NCI-H128 (cell line): ENCODE measurements around the gene RIPPLY1.

Experiments used
- DNase-seq: peaks from one replicate; lab custom pipeline; 2025; ENCODE audit not compliant: unreplicated experiment; lab: John Stamatoyannopoulos, UW

RIPPLY1 gene, protein sequence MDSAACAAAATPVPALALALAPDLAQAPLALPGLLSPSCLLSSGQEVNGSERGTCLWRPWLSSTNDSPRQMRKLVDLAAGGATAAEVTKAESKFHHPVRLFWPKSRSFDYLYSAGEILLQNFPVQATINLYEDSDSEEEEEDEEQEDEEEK

DNA sequence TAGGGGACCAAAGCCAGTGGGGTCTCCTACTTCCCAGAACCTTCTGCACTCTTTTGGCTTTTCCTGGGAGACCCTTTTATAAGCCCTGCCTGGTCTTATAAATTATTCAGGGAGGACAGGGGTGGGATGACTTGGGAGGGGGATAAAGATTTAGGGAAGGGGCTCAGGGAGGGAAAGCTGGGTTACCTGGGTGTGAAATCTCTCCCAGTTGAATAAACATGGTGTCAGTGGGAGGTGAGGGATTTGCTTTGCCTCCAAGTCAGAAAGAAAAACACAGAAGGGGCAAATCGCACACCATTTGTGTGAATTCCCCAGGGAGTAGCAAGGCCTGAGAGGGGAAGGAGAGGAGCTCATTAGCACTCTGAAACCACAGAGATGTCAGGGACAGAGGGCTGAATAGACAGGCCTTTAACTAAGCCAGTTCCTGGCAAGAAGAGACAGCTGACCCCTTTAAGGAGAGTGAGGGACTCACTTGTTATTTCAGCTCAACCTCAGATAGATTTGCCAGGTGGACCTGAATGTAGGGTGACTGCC lies at the start of gene RIPPLY1:
Gene RIPPLY1, minus strand, starts transcription at position 51 of the 534 bp plus-strand sequence. CDS start 54 bp downstream, outside the sequence.
- no peak for DNase-seq

DNA sequence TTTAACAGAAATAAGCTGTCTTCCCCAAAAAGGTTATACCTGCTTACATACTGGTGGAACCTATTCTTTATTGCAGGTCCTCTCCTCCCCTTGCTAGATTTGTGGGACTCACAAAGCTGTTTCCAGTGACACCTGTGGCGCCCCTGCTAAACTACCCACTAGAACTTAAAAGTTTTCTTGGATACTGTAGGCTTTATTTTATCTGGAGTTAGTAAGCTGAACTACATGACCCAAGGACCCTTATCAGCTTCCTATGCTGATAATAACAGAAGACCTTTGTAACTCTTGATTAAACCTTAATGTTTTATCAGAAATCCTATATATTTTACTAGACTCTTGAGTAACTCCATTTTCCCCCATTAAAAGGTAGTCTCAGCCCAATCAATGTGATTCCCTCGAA lies 49.4 kb upstream of the RIPPLY1 start:
- DNase-seq = no peak

DNA sequence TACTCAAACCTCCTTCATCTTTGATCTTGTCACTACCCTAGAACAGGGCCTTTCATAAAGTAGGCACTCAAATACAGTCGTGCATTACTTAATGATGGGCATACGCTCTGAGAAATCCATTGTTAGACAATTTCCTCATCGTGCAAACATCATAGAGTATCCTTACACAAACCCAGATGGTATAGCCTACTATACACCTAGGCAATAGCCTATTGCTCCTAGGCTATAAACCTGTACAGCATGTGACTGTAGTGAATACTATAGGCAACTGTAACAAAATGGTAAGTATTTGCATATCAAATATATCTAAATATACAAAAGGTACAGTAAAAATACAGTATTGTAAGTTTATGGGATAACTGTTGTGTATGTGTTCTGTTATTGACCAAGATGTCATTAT lies 48.9 kb upstream of the RIPPLY1 start:
- DNase-seq = no peak

DNA sequence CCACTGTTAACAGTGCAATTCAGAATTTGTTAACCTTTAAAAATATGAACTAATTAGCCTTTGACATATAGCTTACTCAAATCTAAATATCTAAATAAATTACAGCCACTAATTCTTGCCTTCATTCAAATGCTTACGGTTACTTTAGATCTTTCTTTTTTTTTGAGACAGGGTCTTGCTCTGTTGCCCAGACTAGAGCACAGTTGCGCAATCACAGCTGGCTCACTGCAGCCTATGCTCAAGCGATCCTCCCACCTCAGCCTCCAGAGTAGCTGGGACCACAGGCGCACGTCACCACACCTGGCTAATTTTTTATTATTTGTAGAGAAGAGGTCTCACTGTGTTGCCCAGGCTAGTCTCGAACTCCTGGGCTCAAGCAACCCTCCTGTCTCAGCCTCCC lies 48.1 kb upstream of the RIPPLY1 start:
- no peak for DNase-seq

DNA sequence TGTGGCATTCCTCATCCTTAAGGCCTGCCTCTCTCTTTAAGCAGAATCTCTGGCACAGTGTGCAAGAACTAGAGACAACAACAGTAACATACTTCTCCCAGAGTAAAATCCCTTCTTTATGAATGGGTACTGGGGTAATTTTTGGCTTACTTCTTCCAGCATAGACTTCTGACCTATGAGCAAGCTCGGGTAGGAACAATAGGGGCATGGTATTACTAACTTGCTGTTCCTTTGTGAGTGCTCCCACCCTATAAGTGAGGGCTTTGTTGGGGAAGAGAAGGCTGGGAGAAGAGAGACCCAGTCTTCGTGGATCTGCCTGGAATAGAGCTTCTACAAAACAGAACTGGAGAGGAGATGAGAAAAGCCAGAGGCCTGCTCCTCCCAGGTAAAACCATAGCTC lies 47.2 kb upstream of the RIPPLY1 start:
- DNase-seq = no peak

DNA sequence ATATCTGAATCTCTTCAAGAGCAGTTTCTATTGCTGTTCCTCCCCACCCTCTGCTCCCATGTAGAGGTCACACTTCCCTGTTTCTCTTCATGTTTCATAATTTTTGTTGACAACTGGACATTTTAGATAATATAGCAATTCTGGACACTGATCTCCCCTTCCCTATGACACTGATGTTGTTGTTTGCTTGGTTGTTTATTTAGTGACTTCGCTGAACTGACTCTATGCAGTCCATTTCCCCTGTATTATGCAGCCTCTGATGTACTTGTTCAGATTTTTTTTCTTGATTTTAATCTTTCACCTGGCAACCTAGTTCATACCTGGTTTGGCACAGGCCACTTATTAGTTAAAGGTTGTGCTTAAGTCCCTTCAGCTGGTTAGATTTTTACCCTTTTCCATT lies 46.2 kb upstream of the RIPPLY1 start:
- DNase-seq = no peak

DNA sequence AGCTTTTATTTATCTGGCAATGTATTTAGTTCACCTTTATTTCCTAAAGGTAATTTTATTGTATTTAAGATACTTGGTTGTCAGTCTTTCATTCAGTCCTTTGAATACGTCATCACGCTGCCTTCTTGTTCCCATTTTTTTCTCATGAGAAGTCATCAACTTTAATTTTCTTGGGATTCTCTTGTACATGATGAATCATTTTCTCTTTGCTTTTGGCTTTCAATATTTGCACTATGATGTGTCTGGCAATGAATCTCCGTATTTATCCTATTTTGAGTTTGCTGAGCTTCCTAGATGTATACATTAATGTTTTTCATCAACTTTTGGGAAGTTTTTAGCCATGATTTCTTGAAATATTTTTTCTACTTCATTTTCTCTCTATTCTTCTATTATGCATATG lies 45.5 kb upstream of the RIPPLY1 start:
- DNase-seq = no peak

DNA sequence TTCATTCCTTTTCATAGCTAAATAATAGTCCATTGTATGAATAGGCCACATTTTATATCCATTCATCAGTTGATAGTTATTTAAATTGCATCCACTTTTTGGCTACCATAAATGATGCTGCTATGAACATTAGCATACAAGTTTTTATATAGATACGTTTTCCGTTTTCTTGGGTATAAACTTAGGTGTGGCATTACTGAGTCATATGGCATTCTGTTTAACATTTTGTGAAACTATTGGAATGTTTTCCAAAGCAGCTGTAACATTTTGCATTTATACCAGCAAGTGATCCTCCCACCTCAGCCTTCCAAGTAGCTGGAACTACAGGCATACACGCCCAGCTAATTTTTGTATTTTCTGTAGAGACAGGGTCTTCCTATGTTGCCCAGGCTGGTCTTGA lies 43.3 kb upstream of the RIPPLY1 start:
- DNase-seq = no peak

DNA sequence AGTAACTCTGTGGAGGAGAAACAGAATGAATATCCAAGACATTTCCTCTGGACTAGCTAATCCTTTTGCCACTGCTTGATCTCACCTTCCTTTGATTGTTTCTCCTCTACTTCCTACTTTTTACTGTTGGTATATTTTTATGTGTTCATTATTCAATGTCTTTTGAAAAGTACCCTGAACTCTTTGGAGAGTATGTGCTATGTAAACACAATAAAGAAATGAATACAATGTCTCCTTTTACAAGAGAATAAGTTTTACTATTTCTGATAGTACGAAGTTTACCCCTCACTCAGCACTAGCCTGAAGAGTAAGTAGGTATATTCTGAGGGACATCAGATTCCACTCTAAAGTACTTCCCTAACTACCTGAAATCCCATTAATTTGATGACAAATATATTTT lies 36.9 kb upstream of the RIPPLY1 start:
- no peak for DNase-seq

DNA sequence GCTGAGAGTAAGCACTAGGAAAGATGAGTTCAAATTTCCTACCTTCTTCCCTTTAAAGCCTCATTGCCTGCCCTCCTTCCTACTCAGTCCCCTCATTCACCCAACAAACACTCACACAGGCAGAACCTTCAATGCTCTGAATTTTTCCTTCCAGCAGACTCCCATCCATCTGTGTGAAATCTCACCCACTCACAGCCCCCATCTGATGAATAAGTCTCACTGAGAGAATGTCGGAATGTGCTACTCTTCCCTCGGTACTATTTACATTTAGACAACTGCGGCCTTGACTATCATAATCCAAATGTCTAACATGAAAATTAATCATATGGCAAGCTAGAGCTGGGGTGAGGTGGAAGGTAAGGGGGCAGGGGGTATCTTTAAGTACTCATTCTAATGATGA lies 36.4 kb upstream of the RIPPLY1 start:
- no peak for DNase-seq

DNA sequence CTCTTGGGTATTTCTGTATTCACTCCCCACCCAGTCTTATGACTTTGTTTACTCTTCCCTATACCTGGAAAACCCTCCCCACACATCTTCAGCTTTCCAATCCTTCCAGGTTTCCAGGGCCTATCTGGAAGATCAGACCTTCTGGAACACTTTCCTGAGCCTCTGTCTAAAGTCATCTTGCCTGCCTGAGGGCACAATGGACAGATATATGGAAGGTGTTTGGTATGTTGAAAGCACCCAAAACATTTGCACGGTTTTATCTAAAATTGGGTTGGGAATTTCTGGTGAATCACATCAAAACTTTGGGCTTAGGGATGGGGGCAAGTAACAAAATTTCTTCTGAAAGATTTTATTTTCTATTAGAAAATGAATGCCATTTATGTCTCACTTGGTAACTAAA lies 33.1 kb upstream of the RIPPLY1 start:
- DNase-seq = no peak

DNA sequence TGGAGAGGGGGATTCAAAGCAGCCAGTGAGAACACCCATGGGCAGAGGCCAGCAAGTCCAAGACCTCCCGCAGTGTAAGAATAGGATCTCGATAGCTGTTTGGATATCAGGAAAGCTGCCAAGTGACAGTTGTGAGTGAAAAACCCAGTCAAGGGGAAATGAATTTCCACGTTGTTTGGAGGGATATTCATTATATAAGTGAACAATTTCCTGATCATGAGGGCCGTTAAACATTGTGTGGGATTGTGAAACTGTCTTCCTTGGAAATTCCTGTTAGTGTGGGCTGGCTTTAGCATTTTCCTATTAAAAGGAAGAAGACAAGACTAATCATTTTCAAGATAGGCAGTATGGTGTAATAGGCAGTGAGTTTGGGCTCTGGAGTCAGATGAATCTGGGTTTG lies 32.0 kb upstream of the RIPPLY1 start:
- DNase-seq = no peak

DNA sequence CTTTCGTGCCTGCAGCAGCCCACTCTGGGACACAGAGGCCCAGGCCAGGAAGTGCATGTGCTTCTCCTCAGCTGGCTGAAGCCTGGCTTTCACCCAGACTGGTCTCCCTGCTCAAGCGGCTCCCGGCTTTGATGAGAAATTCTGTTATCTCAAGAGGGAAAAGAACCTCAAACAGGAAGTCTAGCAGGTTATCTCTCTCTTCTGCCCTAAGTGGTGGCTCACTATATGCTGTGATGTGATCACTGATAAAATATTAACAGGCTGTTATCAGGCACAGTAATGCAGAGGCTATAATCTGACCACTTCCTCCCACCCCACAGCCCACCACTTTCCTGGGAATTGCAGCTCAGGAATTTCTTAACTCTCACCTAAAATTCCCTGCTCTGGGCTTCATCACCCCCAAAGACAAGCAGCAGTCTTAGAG lies 30.4 kb upstream of the RIPPLY1 start:
- DNase-seq = no peak

DNA sequence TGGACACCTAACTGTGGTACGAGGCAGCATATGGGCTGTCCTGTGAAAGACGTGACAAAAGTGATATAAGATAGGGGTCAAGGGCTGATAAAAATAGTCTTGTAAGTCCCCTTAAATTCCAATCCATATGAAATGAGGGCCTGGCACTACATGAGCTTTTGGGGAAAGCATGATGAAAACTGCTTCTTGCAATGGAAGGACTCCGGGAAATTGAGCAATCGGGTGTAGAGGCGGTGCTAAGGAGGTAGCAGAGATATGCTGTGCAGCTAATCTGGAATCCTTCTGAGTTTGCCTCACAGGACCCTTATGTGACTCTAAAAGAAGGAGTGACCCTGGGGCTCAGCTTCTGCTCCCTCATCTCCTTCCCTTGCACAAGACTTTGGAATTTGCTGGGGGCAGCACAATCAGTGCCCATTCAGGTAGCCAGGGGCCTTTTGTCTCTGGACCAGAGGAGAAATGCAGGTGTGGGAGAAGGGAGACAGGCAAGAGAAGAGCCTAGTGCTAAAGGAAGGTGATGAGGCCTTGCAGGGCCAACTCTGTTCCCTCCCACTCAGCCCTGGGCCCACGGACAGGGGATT lies 29.9 kb upstream of the RIPPLY1 start:
- no peak for DNase-seq

DNA sequence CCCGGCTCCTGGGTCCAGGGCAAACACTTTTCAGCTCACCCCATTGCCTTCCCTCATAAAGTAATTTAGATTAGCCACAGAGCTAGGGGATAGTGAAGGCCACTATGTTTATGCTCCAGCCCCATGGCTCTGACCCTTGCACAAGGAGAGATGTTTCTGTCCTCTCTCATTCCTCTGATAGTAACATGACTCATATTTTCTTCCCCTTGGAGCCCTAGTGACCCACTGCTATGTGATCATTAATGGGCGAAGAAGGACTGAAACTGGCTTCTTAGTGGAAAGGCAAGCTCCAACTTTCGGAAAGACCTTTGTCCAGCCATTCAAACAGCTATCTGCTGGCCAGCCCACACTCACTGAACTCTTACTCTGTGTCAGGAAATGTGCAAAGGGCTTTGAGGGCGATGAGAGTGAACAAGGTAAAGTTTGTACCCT lies 29.4 kb upstream of the RIPPLY1 start:
- DNase-seq = no peak

DNA sequence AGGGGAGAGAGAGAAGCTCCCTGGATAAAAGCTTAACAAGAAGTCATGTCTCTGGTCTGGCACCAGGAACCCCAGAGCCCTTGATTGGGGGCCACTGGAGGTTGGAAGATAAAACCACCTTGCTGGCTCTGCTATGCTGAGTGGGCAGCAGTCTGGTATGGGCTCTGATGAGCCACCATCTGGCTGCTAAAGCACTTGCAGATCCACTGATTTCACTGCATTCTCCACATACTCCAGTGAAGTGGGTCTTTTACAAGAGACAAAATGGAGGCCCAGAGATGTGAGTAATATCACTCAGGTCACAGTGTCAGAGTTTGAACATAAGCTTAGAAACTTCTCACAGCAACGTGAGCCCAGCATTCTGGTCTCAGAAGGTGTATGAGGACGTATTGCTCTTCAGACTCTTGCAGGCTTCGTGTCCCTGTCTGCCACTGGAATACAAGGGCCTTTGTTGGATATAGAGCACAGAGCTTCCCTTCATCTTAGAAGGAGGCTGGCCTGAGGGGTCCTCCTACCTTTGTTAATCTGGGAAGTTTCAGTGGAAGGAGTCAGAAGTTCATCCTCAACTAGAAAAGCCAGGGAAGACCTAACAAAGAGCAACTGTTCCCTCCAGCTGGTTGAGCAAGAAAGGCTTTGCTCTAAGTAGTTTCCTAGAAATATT lies 28.8 kb upstream of the RIPPLY1 start:
- DNase-seq = no peak

DNA sequence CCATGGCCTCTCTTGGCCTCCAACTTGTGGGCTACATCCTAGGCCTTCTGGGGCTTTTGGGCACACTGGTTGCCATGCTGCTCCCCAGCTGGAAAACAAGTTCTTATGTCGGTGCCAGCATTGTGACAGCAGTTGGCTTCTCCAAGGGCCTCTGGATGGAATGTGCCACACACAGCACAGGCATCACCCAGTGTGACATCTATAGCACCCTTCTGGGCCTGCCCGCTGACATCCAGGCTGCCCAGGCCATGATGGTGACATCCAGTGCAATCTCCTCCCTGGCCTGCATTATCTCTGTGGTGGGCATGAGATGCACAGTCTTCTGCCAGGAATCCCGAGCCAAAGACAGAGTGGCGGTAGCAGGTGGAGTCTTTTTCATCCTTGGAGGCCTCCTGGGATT lies 25.1 kb upstream of the RIPPLY1 start:
- DNase-seq = no peak

DNA sequence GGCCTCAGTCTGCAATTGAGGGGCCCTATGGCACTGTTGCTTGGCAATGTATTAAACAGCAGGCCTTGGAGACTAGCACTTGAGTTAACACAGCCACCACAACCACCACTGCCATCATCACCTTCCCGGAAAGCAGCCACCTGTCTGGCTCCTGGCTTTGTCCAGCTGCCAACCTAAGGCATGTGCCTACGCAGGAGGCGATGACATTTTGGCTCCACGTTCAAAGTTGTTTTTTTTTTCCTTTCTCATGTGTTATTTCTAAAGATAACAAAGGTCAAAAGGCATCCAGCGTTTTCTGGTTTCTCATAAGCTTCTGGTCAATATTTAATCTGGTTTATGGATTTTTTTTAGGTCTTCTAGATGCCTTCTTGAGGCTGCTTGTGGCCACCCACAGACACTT lies 24.6 kb upstream of the RIPPLY1 start:
- DNase-seq = no peak

DNA sequence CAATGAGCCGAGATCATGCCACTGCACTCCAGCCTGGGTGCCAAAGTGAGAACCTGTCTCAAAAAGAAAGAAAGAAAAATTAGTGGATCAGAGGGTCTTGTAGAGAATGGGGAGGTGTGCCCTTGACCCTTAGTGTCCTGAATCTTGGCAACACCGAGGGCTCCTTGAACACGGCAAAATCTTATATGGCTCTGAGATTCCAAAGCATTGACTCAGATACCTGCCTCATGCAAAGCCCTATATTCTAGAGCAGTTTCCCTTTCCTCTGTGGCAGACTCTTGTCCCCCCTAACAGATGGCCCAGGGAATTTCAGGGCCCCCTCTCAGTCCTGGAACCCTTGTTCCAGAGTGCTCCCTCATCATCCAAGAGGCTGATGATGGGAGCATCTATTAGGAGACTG lies 23.9 kb upstream of the RIPPLY1 start:
- no peak for DNase-seq

DNA sequence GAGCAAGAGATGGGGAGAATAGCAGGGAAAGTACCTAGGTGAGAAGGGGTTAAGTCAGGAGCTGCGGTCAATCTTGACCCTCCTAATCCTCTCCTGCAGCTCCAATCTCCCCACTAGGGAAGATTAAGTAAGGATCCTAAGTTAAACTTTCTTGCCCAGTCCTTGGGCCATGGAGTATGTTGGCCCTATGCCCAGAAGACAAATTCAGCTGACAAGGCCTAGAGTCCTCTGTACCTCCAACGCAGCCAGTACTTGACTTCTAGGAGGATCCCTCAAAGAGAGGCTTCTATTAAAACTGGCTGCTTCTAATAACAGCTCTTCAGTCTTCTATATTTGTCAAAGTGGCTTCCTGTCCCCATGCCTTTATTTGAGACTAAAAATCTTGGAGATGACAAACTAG lies 18.5 kb upstream of the RIPPLY1 start:
- DNase-seq = no peak

DNA sequence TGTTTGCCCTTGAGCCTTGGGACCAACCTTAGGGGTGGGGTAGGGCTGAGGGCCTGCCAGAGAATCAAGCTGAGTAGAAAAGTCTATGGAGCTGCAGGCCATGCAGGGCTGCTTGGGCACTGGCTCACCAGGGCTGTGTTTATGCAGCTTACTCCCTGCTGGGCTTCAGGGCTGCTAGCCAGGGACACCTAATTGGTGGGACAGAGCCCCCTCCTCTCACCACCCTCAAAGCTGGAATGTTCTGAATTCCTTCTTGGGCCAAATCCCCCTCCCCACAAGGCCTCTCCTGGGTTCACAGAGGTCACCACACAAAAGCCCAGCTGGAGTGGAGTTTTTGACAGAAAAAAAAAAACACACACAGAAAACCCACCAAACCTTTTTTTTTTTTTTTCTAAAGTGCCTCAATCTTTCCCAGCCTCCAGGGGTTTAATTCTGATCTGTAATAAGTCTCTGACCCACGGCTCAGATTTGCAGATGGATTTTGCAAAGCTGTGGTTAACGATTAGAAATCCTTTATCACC lies 16.9 kb upstream of the RIPPLY1 start, which contains the start of gene CLDN2:
Gene CLDN2, plus strand, starts transcription at position 471 of the 521 bp plus-strand sequence. CDS start 7,827 bp downstream, outside the sequence.
- DNase-seq = no peak

DNA sequence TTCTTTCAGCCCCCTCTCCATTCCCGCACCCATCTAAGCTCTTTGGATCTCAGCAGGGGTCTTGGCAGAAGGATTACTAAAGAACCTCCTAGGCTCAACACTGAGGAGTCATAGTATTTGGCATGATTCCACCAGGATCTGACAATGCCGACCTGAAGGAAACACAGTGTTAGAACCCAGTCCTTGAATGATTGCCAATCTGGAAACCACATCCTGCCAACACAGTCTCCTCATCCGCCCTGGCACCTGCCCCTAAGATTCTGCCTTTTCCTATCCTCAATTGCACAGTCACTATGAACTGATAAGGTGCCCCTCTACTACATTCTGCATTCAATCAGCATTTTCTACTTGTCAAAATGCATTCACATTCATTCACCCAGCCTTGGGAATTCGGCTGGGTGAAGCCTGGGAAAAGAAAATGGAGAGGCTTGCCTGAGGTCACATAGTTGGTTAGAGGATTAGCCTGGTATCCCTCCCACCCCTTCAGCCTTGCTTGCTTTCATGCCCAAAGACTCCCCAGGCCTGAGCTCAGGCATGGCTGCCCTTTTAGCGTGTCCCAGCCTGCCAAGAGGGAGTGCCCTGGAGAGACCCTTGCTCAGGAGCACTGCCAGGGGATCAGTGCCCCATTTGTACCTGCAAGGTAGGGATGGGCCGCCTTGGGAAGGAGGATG lies 14.8 kb upstream of the RIPPLY1 start:
- no peak for DNase-seq
